ENCODE measurements around the gene WDFY3.

The WDFY3 gene

DNA sequence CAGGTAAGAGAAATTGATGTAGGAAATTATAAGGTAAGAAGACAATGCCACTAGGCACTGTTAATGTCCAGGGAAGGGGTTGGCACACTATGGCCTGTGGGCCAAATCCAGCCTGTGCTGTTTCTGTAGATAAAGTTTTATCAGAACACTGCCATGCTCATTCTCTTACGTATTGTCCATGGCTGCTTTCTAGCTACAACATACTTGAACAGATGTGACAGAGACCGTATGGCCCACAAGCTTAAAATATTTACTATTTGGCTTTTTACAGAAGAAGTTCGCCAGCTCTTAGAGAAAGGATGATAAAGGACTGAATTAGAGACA lies 215.6 kb downstream of the WDFY3 start:
- TF ChIP-seq, protein P1, sequence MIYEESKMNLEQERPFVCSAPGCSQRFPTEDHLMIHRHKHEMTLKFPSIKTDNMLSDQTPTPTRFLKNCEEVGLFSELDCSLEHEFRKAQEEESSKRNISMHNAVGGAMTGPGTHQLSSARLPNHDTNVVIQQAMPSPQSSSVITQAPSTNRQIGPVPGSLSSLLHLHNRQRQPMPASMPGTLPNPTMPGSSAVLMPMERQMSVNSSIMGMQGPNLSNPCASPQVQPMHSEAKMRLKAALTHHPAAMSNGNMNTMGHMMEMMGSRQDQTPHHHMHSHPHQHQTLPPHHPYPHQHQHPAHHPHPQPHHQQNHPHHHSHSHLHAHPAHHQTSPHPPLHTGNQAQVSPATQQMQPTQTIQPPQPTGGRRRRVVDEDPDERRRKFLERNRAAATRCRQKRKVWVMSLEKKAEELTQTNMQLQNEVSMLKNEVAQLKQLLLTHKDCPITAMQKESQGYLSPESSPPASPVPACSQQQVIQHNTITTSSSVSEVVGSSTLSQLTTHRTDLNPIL (CRISPR knock-in tag; IDR thresholded peaks at IDR 0.05; ENCODE audit: low read depth) = no peak
- TF ChIP-seq CSDC2 (CRISPR knock-in tag; IDR thresholded peaks at IDR 0.05) (no peak), RARB (CRISPR knock-in tag; IDR thresholded peaks at IDR 0.05) (no peak), TOX (CRISPR knock-in tag; IDR thresholded peaks at IDR 0.05; ENCODE audit: borderline replicate concordance) (no peak), BACH2 (CRISPR knock-in tag; IDR thresholded peaks at IDR 0.05; ENCODE audit: borderline replicate concordance) (no peak), ZNF565 (CRISPR knock-in tag; conservative IDR thresholded peaks at IDR 0.05; ENCODE audit: low read depth) (no peak), ARNTL (CRISPR knock-in tag; IDR thresholded peaks at IDR 0.05; ENCODE audit: borderline replicate concordance, low read depth) (no peak), ZFP30 (CRISPR knock-in tag; IDR thresholded peaks at IDR 0.05) (no peak)
- TF ChIP-seq, protein P2, sequence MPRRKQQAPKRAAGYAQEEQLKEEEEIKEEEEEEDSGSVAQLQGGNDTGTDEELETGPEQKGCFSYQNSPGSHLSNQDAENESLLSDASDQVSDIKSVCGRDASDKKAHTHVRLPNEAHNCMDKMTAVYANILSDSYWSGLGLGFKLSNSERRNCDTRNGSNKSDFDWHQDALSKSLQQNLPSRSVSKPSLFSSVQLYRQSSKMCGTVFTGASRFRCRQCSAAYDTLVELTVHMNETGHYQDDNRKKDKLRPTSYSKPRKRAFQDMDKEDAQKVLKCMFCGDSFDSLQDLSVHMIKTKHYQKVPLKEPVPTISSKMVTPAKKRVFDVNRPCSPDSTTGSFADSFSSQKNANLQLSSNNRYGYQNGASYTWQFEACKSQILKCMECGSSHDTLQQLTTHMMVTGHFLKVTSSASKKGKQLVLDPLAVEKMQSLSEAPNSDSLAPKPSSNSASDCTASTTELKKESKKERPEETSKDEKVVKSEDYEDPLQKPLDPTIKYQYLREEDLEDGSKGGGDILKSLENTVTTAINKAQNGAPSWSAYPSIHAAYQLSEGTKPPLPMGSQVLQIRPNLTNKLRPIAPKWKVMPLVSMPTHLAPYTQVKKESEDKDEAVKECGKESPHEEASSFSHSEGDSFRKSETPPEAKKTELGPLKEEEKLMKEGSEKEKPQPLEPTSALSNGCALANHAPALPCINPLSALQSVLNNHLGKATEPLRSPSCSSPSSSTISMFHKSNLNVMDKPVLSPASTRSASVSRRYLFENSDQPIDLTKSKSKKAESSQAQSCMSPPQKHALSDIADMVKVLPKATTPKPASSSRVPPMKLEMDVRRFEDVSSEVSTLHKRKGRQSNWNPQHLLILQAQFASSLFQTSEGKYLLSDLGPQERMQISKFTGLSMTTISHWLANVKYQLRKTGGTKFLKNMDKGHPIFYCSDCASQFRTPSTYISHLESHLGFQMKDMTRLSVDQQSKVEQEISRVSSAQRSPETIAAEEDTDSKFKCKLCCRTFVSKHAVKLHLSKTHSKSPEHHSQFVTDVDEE (CRISPR knock-in tag; IDR thresholded peaks at IDR 0.05) = no peak
- peak; percentile 35; the same call in 1 of the 3 replicates for ATAC-seq

DNA sequence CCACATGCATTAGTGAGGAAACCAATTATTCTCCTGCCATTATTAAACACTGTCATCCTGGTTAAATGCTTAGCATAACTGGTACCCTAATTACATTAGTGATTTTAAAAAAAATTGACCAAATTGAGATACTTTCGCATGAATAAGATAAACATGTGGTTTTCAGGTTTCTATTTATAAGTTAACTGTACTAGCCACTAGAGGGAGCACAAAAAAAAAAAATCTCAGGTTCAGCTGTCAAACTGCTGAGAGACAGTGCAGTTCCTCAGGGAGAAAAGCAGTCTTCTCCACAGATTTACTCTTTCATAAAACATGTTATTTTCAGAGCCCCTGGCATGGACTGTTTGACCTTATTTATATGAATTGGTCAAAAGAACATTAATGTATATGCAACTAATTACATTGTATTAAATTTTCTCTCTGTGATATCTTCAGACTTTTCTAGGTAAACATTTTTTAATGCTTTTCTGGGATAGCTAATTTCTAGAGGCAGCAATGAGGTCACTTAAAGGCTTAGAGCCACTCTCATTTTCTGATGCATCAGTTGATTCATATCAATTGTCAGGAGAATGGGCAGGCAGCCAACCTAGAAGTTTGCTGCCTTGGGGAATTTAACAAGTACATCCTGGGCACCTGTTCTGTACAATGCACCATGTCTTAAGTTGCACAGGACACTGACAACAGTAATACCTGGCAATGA lies 216.1 kb downstream of the WDFY3 start:
- TF ChIP-seq ZFP3 (CRISPR knock-in tag; IDR thresholded peaks at IDR 0.05) (no peak), TCF4 (CRISPR knock-in tag; IDR thresholded peaks at IDR 0.05; ENCODE audit: borderline replicate concordance) (no peak), SNAI2 (CRISPR knock-in tag; IDR thresholded peaks at IDR 0.05) (no peak), ZNF565 (CRISPR knock-in tag; conservative IDR thresholded peaks at IDR 0.05; ENCODE audit: low read depth) (no peak), ESRRG (CRISPR knock-in tag; IDR thresholded peaks at IDR 0.05) (no peak), ARNTL (CRISPR knock-in tag; IDR thresholded peaks at IDR 0.05; ENCODE audit: borderline replicate concordance, low read depth) (no peak), GLIS3 (CRISPR knock-in tag; IDR thresholded peaks at IDR 0.05) (no peak), ZNF8 (CRISPR knock-in tag; IDR thresholded peaks at IDR 0.05) (no peak), RARB (CRISPR knock-in tag; IDR thresholded peaks at IDR 0.05) (no peak), ZC3H10 (CRISPR knock-in tag; IDR thresholded peaks at IDR 0.05) (no peak), OSR1 (CRISPR knock-in tag; IDR thresholded peaks at IDR 0.05) (no peak), ZFP30 (CRISPR knock-in tag; IDR thresholded peaks at IDR 0.05) (no peak), TOX (CRISPR knock-in tag; IDR thresholded peaks at IDR 0.05; ENCODE audit: borderline replicate concordance) (no peak), ZNF70 (CRISPR knock-in tag; IDR thresholded peaks at IDR 0.05) (no peak), PPARA (CRISPR knock-in tag; IDR thresholded peaks at IDR 0.05; ENCODE audit: borderline replicate concordance) (no peak)
- TF ChIP-seq, protein P1 (CRISPR knock-in tag; IDR thresholded peaks at IDR 0.05; ENCODE audit: low read depth) = no peak
- TF ChIP-seq, protein P2 (CRISPR knock-in tag; IDR thresholded peaks at IDR 0.05) = no peak
- TF ChIP-seq, protein P3, sequence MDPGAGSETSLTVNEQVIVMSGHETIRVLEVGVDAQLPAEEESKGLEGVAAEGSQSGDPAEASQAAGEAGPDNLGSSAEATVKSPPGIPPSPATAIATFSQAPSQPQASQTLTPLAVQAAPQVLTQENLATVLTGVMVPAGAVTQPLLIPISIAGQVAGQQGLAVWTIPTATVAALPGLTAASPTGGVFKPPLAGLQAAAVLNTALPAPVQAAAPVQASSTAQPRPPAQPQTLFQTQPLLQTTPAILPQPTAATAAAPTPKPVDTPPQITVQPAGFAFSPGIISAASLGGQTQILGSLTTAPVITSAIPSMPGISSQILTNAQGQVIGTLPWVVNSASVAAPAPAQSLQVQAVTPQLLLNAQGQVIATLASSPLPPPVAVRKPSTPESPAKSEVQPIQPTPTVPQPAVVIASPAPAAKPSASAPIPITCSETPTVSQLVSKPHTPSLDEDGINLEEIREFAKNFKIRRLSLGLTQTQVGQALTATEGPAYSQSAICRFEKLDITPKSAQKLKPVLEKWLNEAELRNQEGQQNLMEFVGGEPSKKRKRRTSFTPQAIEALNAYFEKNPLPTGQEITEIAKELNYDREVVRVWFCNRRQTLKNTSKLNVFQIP (CRISPR knock-in tag; IDR thresholded peaks at IDR 0.05; ENCODE audit: borderline replicate concordance, low read depth) = no peak
- TF ChIP-seq, protein P4, sequence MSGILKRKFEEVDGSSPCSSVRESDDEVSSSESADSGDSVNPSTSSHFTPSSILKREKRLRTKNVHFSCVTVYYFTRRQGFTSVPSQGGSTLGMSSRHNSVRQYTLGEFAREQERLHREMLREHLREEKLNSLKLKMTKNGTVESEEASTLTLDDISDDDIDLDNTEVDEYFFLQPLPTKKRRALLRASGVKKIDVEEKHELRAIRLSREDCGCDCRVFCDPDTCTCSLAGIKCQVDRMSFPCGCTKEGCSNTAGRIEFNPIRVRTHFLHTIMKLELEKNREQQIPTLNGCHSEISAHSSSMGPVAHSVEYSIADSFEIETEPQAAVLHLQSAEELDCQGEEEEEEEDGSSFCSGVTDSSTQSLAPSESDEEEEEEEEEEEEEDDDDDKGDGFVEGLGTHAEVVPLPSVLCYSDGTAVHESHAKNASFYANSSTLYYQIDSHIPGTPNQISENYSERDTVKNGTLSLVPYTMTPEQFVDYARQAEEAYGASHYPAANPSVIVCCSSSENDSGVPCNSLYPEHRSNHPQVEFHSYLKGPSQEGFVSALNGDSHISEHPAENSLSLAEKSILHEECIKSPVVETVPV (CRISPR knock-in tag; IDR thresholded peaks at IDR 0.05) = no peak
- peak; percentile 94 for ATAC-seq

Data from SK-N-SH treated with all-trans-retinoic acid at 6 μM for 48 hours (cell line).